ENCODE data around the gene SMARCA5. TPM values are rescaled to one million over a fixed set of nuclear protein-coding genes. Genes with fewer than 3 reads are reported as not detected.

Gene SMARCA5
- total RNA-seq, 1 donor from 2014 or later, result 15.5 TPM

GRCh38 chr4:143538979-143539669, 25.6 kb downstream of the SMARCA5 start:
- Histone ChIP-seq H3K27me3 (no peaks in the 10 kb centered on the region), H3K9me3 (no peaks in the 10 kb centered on the region), H3K27ac (no peak overlapping the region), H3K4me1 (no peaks in the 10 kb centered on the region), H3K36me3 (peaks cover 81 to 91% of the 10 kb centered on the region in 2 donors), H3K4me3 (no peak overlapping the region)
- intact Hi-C loops (cut with DNase I), result no loop called here
- no peak for DNase-seq (ENCODE audit: low spot score in 2 of 2)
- no peak for TF ChIP-seq CTCF (IDR thresholded peaks at IDR 0.05)

DNA sequence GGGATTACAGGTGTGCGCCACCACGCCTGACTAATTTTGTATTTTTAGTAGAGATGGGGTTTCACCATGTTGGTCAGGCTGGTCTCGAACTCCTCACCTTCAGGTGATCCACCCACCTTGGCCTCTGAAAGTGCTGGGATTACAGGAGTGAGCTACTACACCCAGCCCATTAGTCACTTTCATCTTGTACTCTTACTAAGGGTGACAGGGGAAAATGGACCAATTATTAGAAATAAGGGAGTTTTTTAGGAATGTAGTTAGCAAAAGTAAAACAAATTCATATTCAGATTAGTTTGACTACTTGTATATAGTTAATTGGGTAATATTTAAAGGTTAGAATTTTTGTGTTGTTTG, 26.1 kb downstream of the SMARCA5 start:
- Histone ChIP-seq H3K4me1 (no peaks in the 10 kb centered on the region), H3K36me3 (peaks cover 82 to 89% of the 10 kb centered on the region in 2 donors), H3K9me3 (no peaks in the 10 kb centered on the region), H3K4me3 (no peak overlapping the region), H3K27ac (no peak overlapping the region), H3K27me3 (no peaks in the 10 kb centered on the region)
- intact Hi-C loops (cut with DNase I), result no loop called here
- no peak for DNase-seq (ENCODE audit: low spot score in 2 of 2)
- TF ChIP-seq CTCF (IDR thresholded peaks at IDR 0.05), result no peak

GRCh38 chr4:143549928-143550327, 36.4 kb downstream of the SMARCA5 start:
- TF ChIP-seq CTCF (IDR thresholded peaks at IDR 0.05), result no peak
- H3K27me3 ChIP-seq, result no peaks in the 10 kb centered on the region
- intact Hi-C loops (cut with DNase I), result loop anchor here (10.0 kb wide), 1 partner anchor 355 kb away; the partner anchor contains the start of gene GYPE
- H3K36me3 ChIP-seq, result peaks cover 41 to 87% of the 10 kb centered on the region in 2 donors
- no peaks in the 10 kb centered on the region for H3K4me1 ChIP-seq
- H3K9me3 ChIP-seq, result no peaks in the 10 kb centered on the region
- H3K27ac ChIP-seq, result no peak overlapping the region
- no peak overlapping the region for H3K4me3 ChIP-seq
- no peak for DNase-seq (ENCODE audit: low spot score in 2 of 2)

DNA sequence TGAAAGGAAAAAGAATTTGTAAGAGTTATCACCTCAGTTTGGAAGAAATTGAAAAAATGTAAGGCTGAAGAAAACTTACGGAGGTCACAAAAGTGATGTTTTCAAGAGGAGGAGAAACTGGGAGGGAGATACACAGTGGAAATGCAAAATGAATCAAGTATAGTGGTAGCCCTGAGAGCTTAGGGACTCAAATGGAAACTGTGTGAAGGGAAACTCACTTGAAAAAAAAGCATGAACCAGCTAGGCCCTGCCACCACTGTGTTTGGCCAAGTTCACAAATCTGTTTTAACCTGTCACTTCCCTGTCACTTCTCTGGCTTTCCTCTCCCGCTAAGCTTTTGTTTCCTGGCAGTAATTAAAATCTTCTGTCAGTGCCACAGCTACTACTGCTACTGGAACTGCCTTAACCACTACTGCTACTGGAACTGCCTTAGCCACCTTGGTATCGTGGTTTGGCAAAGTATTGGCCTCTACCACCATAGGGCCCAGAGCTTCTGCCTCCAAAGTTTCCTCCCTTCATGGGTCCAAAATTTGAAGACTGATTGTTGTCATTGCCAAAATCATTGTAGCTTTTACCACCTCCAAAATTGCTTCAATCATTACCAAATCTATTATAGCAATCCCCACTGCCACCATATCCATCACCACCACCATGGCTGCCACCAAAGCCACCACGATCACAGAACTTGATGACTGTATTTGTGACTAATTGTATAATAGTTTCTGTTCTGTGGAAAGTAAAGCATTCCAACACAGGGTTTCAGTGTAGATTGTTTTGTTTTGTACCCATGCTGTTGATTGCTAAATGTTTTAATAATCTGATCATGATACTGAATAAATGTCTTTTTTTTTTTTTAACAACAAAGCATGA, 41.5 kb downstream of the SMARCA5 start:
- Histone ChIP-seq H3K4me1 (no peaks in the 10 kb centered on the region), H3K4me3 (no peak overlapping the region), H3K27ac (no peak overlapping the region), H3K9me3 (no peaks in the 10 kb centered on the region), H3K27me3 (no peaks in the 10 kb centered on the region), H3K36me3 (peaks cover 6 to 39% of the 10 kb centered on the region in 2 donors)
- DNase-seq (ENCODE audit: low spot score in 2 of 2), result no peak
- intact Hi-C loops (cut with DNase I), result loop anchor here (10.0 kb wide), 1 partner anchor 350 kb away; the partner anchor contains the start of gene GYPE
- TF ChIP-seq CTCF (IDR thresholded peaks at IDR 0.05), result no peak

DNA sequence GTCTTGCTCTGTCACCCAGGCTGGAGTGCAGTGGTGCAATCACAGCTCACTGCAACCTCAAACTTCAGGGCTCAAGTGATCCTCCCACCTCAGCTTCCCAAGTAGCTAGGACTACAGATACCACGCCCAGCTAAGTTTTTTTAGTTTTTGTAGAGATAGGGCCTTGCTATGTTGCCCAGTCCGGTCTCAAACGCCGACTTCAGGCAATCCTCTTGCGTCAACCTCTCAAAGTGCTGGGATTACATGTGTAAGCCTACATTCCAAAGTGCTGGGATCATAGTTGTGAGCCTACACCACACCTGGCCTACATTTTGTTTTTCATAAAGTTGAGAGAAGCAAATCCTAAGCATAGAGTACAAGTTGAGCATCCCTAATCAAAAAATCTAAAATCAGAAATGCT, 42.2 kb downstream of the SMARCA5 start:
- H3K4me3 ChIP-seq, result no peak overlapping the region
- peaks cover 6 to 32% of the 10 kb centered on the region in 2 donors for H3K36me3 ChIP-seq
- intact Hi-C loops (cut with DNase I), result loop anchor here (10.0 kb wide), 1 partner anchor 349 kb away; the partner anchor contains the start of gene GYPE
- TF ChIP-seq CTCF (IDR thresholded peaks at IDR 0.05), result no peak
- no peak overlapping the region for H3K27ac ChIP-seq
- no peaks in the 10 kb centered on the region for H3K4me1 ChIP-seq
- H3K27me3 ChIP-seq, result no peaks in the 10 kb centered on the region
- no peaks in the 10 kb centered on the region for H3K9me3 ChIP-seq
- DNase-seq (ENCODE audit: low spot score in 2 of 2), result no peak
